Measurements from ENCODE around the gene RPS21.

GRCh38 chr20:62436692-62437091, 49.8 kb downstream of the RPS21 start:
- TF ChIP-seq, protein P1, sequence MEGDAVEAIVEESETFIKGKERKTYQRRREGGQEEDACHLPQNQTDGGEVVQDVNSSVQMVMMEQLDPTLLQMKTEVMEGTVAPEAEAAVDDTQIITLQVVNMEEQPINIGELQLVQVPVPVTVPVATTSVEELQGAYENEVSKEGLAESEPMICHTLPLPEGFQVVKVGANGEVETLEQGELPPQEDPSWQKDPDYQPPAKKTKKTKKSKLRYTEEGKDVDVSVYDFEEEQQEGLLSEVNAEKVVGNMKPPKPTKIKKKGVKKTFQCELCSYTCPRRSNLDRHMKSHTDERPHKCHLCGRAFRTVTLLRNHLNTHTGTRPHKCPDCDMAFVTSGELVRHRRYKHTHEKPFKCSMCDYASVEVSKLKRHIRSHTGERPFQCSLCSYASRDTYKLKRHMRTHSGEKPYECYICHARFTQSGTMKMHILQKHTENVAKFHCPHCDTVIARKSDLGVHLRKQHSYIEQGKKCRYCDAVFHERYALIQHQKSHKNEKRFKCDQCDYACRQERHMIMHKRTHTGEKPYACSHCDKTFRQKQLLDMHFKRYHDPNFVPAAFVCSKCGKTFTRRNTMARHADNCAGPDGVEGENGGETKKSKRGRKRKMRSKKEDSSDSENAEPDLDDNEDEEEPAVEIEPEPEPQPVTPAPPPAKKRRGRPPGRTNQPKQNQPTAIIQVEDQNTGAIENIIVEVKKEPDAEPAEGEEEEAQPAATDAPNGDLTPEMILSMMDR (IDR thresholded peaks at IDR 0.05): no peak
- no peak for TF ChIP-seq POLR2A (IDR thresholded peaks at IDR 0.05)

All from lower leg skin (tissue), 3 donors.